Stimulated activated CD4-positive, alpha-beta T cell treated with anti-CD3 and anti-CD28 coated beads, Interleukin-2, amount 100 ng/mL, for 24 hours (primary cell): ENCODE measurements around the gene PYDC1.
"Not testable (repeated sequence)": the region's sequence is repeated elsewhere in the genome, so short reads cannot be mapped to it uniquely, and the experiment has no call there.

Experiments used
- DNase-seq, 2 donors: peaks; one replicate each; pipeline ENCODE4 v3.0.0-alpha.2; 2020

The PYDC1 gene

GRCh38 chr16:31216422-31217135 lies at the start of gene PYDC1:
TSS of gene PYDC1 (minus strand) at chr16:31217135. CDS start at chr16:31217028, 107 bp downstream.
- DNase-seq, result peak in 1 of 2 donors; percentile 37

GRCh38 chr16:31265329-31266245 lies 48.7 kb upstream of the PYDC1 start:
- peak; percentile 75 to 81 for DNase-seq

GRCh38 chr16:31262084-31262483 lies 45.1 kb upstream of the PYDC1 start:
- DNase-seq, result no peak

GRCh38 chr16:31260136-31260931 lies 43.4 kb upstream of the PYDC1 start:
- DNase-seq, result no peak

- DNase-seq, result no peak
Observed at GRCh38 chr16:31258366-31258765, 41.4 kb upstream of the PYDC1 start.

GRCh38 chr16:31256466-31256865 lies 39.5 kb upstream of the PYDC1 start:
- DNase-seq, result no peak

- DNase-seq, result peak in 1 of 2 donors; percentile 40
Observed at GRCh38 chr16:31253642-31254045, 36.7 kb upstream of the PYDC1 start.

GRCh38 chr16:31251435-31251834 lies 34.5 kb upstream of the PYDC1 start:
- DNase-seq, result no peak

- no peak for DNase-seq
Observed at GRCh38 chr16:31250782-31251384, 33.9 kb upstream of the PYDC1 start.

GRCh38 chr16:31248344-31248743 lies 31.4 kb upstream of the PYDC1 start:
- no peak for DNase-seq

GRCh38 chr16:31246296-31246695 lies 29.4 kb upstream of the PYDC1 start:
- DNase-seq, result no peak

- DNase-seq, result not testable (repeated sequence)
Observed at GRCh38 chr16:31245598-31245997, 28.7 kb upstream of the PYDC1 start.

GRCh38 chr16:31243734-31244670 lies 27.1 kb upstream of the PYDC1 start:
- DNase-seq, result no peak

GRCh38 chr16:31242206-31242605 lies 25.3 kb upstream of the PYDC1 start:
- no peak for DNase-seq

- DNase-seq, result no peak
Observed at GRCh38 chr16:31238041-31238440, 21.1 kb upstream of the PYDC1 start.

GRCh38 chr16:31229501-31229900 lies 12.6 kb upstream of the PYDC1 start:
- no peak for DNase-seq

- no peak for DNase-seq
Observed at GRCh38 chr16:31228206-31228605, 11.3 kb upstream of the PYDC1 start.

- no peak for DNase-seq
Observed at GRCh38 chr16:31225193-31225592, 8.3 kb upstream of the PYDC1 start.

GRCh38 chr16:31224092-31224955 lies 7.4 kb upstream of the PYDC1 start:
- no peak for DNase-seq

GRCh38 chr16:31223044-31223443 lies 6.1 kb upstream of the PYDC1 start:
- no peak for DNase-seq
